Lower leg skin (tissue), 3 donors: Measurements from ENCODE around the gene GRB10.

Experiments used
- CTCF ChIP-seq, 3 donors: fragments of 450-650 bp; IDR thresholded peaks; one replicate each; pipeline ENCODE4 v1.5.1; 2016; ENCODE audit warnings: antibody characterized with exemption in 3 of 3, mild to moderate bottlenecking in 3 of 3, moderate library complexity in 2 of 3
- POLR2A ChIP-seq, 2 donors: fragments of 450-650 bp; IDR thresholded peaks; one replicate each; pipeline ENCODE4 v1.6.1; 2016 to 2017; ENCODE audit warnings: antibody characterized with exemption in 2 of 2, mild to moderate bottlenecking in 1 of 2, moderate library complexity in 1 of 2

GRCh38 chr7:50828116-50828515 is 45.4 kb upstream of the GRB10 start:
- TF ChIP-seq CTCF (IDR thresholded peaks at IDR 0.05) (no peak), POLR2A (IDR thresholded peaks at IDR 0.05) (no peak)
